ENCODE data around the gene CTBP1. TPM values are rescaled to one million over a fixed set of nuclear protein-coding genes. Genes with fewer than 3 reads are reported as not detected.
A peak's percentile ranks its signal among the peaks of the same experiment; 100 is the strongest.

Gene CTBP1
- polyA plus RNA-seq, 5 donors = 81.1 to 178 (median 115) TPM

- no peak for DNase-seq
Observed at GRCh38 chr4:1199556-1200331, 49.2 kb downstream of the CTBP1 start.

- no peak for DNase-seq
Observed at GRCh38 chr4:1198098-1198844, 50.7 kb downstream of the CTBP1 start.

- DNase-seq = no peak
Observed at GRCh38 chr4:1196421-1197183, 52.3 kb downstream of the CTBP1 start.

- no peak for DNase-seq
Observed at GRCh38 chr4:1195891-1196401, 53.0 kb downstream of the CTBP1 start.

GRCh38 chr4:1195109-1195671 lies 53.7 kb downstream of the CTBP1 start:
- DNase-seq = no peak

GRCh38 chr4:1194010-1194900 lies 54.7 kb downstream of the CTBP1 start:
- peak in 1 of 2 donors; percentile 83 for DNase-seq

- no peak for DNase-seq
Observed at GRCh38 chr4:1193206-1194009, 55.5 kb downstream of the CTBP1 start.

- no peak for DNase-seq
Observed at GRCh38 chr4:1192493-1193205, 56.3 kb downstream of the CTBP1 start.

- DNase-seq = peak; percentile 89 to 92
Observed at GRCh38 chr4:1192091-1192492, 56.8 kb downstream of the CTBP1 start.

GRCh38 chr4:1191621-1192020 lies 57.3 kb downstream of the CTBP1 start:
- no peak for DNase-seq

GRCh38 chr4:1187182-1187581 lies 61.7 kb downstream of the CTBP1 start:
- DNase-seq = no peak

GRCh38 chr4:1183985-1184773 lies 64.8 kb downstream of the CTBP1 start:
- no peak for DNase-seq

- DNase-seq = no peak
Observed at GRCh38 chr4:1182313-1182712, 66.6 kb downstream of the CTBP1 start.

GRCh38 chr4:1180663-1181062 lies 68.3 kb downstream of the CTBP1 start:
- no peak for DNase-seq

GRCh38 chr4:1179976-1180375 lies 69.0 kb downstream of the CTBP1 start:
- no peak for DNase-seq

- DNase-seq = no peak
Observed at GRCh38 chr4:1179089-1179441, 69.9 kb downstream of the CTBP1 start.

GRCh38 chr4:1178300-1179088 lies 70.4 kb downstream of the CTBP1 start:
- no peak for DNase-seq

All from right lung (tissue), 5 donors.